Ishikawa (cell line): Measurements from ENCODE around the gene POU2F1.

ENCODE experiments used
- CREB1 ChIP-seq: IDR thresholded peaks from 2 replicates; pipeline ENCODE4 v1.6.1; 2012; ENCODE audit warnings: low read depth
- EGR1 ChIP-seq: IDR thresholded peaks from 2 replicates; pipeline ENCODE4 v1.6.1; 2012
- EP300 ChIP-seq: IDR thresholded peaks from 2 replicates; pipeline ENCODE4 v1.6.1; 2012; ENCODE audit warnings: borderline replicate concordance
- MAX ChIP-seq: IDR thresholded peaks from 2 replicates; pipeline ENCODE4 v1.6.1; 2012
- NFIC ChIP-seq: IDR thresholded peaks from 2 replicates; pipeline ENCODE4 v1.6.1; 2012
- RAD21 ChIP-seq: IDR thresholded peaks from 2 replicates; pipeline ENCODE4 v1.6.1; 2012; ENCODE audit warnings: low read depth
- REST ChIP-seq: IDR thresholded peaks from 2 replicates; pipeline ENCODE4 v1.6.1; 2012; ENCODE audit warnings: low read depth, mild to moderate bottlenecking
- TAF1 ChIP-seq: IDR thresholded peaks from 2 replicates; pipeline ENCODE4 v1.6.1; 2012; ENCODE audit warnings: low read depth, mild to moderate bottlenecking
- TCF12 ChIP-seq: IDR thresholded peaks from 2 replicates; pipeline ENCODE4 v1.6.1; 2012; ENCODE audit warnings: low read depth
- TEAD4 ChIP-seq: IDR thresholded peaks from 2 replicates; pipeline ENCODE4 v1.6.1; 2012
- USF1 ChIP-seq: IDR thresholded peaks from 2 replicates; pipeline ENCODE4 v1.6.1; 2012
- YY1 ChIP-seq: IDR thresholded peaks from 2 replicates; pipeline ENCODE4 v1.6.1; 2012; ENCODE audit warnings: low read depth
- ZBTB7A ChIP-seq: IDR thresholded peaks from 2 replicates; pipeline ENCODE4 v1.6.1; 2012; ENCODE audit warnings: low read depth

- TF ChIP-seq USF1 (no peak), RAD21 (no peak), EP300 (no peak), YY1 (no peak), TEAD4 (no peak), REST (no peak), CREB1 (no peak), NFIC (no peak), TAF1 (no peak), ZBTB7A (no peak), EGR1 (no peak), TCF12 (no peak), MAX (no peak)
These were observed 230.2 kb downstream of the POU2F1 start for GRCh38 chr1:167450843-167451242.
